MM.1S (cell line): Measurements from ENCODE around the gene PTPRK.

Experiments used
- CTCF ChIP-seq: fragments of 300-600 bp; sonication (generic); IDR thresholded peaks from 2 replicates; pipeline ENCODE4 v1.5.1; 2016; ENCODE audit warnings: antibody characterized with exemption, low read length, mixed read lengths
- EZH2phosphoT487 ChIP-seq: fragments of 300-600 bp; sonication (generic); IDR thresholded peaks from 2 replicates; pipeline ENCODE4 v1.6.1; 2018; ENCODE audit warnings: antibody characterized with exemption, low read length

- TF ChIP-seq CTCF (no peak), EZH2phosphoT487 (no peak)
Observed at GRCh38 chr6:128505603-128506002, 14.8 kb downstream of the PTPRK start.
